NCI-H2227 (cell line): ENCODE data around the gene TRIM68.

Experiments
- DNase-seq: peaks from one replicate; lab custom pipeline; 2025; ENCODE audit not compliant: unreplicated experiment; lab: John Stamatoyannopoulos, UW

The TRIM68 gene

GRCh38 chr11:4607096-4607495, 935 bp downstream of the TRIM68 start:
- no peak for DNase-seq

- no peak for DNase-seq
These were observed 1.6 kb downstream of the TRIM68 start for GRCh38 chr11:4606231-4607015.

GRCh38 chr11:4605057-4605456, 3.0 kb downstream of the TRIM68 start:
- DNase-seq: no peak

GRCh38 chr11:4593739-4594138, 14.3 kb downstream of the TRIM68 start, which contains the start of gene OR52I1:
Gene OR52I1 (plus strand): TSS chr11:4594039. CDS start chr11:4594039, 0 bp downstream.
- DNase-seq: no peak

- DNase-seq: no peak
These were observed 19.0 kb downstream of the TRIM68 start for GRCh38 chr11:4589017-4589416.

- DNase-seq: no peak
These were observed 26.6 kb downstream of the TRIM68 start, which contains the start of gene OR52I2 for GRCh38 chr11:4581443-4581842. Gene OR52I2 (plus strand): TSS chr11:4581743.

GRCh38 chr11:4580124-4580523, 27.9 kb downstream of the TRIM68 start:
- no peak for DNase-seq

- no peak for DNase-seq
These were observed 29.4 kb downstream of the TRIM68 start for GRCh38 chr11:4578624-4579023.

GRCh38 chr11:4577761-4578160, 30.3 kb downstream of the TRIM68 start:
- no peak for DNase-seq

GRCh38 chr11:4576880-4577279, 31.2 kb downstream of the TRIM68 start:
- no peak for DNase-seq

- DNase-seq: no peak
These were observed 39.0 kb downstream of the TRIM68 start for GRCh38 chr11:4569075-4569474.

- DNase-seq: no peak
These were observed 42.7 kb downstream of the TRIM68 start for GRCh38 chr11:4565371-4565770.

GRCh38 chr11:4560467-4560866, 47.6 kb downstream of the TRIM68 start:
- no peak for DNase-seq

- no peak for DNase-seq
These were observed 48.2 kb downstream of the TRIM68 start for GRCh38 chr11:4559527-4560440.

GRCh38 chr11:4551346-4551979, 56.6 kb downstream of the TRIM68 start:
- no peak for DNase-seq
